ENCODE results near the gene RRAS.
A peak's percentile ranks its signal among the peaks of the same experiment; 100 is the strongest.

The RRAS gene

DNA sequence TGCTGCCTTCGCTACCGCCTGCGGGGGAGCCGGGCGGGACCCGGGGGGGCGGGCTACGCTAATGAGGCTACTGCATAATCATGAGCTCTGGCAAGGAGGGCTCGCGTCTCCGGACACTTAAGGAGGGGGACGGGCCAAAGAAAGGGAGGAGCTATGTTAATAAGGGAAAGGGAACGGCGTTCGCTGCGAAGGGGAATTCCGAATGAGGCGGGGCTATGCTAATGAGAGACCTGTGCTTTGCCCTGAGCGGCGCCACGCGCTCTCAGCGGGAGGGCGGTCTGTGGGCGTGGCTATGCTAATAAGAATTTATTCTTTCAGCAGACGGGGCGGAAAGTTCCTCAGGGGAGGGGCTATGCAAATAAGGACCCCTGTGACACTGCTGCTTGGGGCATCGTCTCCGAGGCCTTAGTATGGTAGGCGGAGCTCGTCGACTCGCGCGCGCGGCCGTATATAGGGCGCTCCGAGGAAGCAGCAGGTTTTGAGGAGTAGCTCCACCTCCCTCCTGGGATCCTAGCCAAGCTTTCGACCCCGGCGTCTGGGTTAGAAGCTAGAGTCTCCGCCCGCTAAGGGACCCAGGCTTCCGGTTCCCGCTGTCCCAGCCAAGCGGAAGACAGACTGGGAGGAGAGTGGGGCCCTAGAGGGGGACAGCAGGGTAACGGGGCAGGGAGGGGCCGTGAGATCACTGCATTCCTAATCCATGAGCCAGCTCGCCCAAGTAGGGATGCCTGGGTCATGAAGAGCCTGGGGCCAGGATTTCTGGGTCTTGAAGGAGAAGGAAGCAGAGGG is at the start of gene RRAS:
RRAS (minus strand) TSS at position 31 of the 786 bp plus-strand sequence. CDS start 45 bp downstream, outside the sequence.
- DNase-seq: peak; percentile 100

GRCh38 chr19:49689133-49690078 is 49.5 kb upstream of the RRAS start, which contains the start of gene ADM5:
ADM5 (plus strand) TSS chr19:49689594; CDS start chr19:49689838, 244 bp downstream.
- DNase-seq: no peak

DNA sequence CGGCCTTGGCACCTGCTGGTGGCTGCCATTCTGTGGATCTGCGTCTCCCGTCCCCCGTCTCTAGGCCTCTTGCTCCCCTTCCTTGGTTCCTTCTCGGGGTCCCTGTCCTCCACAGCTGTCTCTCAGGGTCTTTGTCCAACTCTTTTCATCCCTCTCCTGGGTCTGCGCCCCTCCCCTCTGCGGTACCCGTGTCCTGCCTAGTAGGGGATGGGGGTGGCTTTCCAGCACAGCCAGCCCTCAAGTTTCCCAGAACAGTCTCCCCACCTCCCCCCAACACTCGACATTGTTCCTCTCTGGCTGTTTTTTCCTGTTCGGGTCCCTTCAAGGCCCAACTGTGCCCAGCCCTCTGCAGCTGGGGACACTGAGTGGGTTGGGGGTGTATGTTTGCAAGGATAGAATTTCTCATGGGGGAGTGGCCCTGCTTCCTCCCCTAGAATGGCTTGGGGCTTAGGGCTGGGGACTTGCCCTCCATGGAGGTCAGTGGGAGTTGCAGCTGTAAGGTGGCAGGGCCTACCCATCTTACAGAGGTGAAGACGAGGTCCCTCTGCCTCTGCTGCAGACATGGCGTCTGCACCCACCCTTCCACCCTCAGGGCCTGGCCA is 48.7 kb upstream of the RRAS start:
- no peak for DNase-seq

DNA sequence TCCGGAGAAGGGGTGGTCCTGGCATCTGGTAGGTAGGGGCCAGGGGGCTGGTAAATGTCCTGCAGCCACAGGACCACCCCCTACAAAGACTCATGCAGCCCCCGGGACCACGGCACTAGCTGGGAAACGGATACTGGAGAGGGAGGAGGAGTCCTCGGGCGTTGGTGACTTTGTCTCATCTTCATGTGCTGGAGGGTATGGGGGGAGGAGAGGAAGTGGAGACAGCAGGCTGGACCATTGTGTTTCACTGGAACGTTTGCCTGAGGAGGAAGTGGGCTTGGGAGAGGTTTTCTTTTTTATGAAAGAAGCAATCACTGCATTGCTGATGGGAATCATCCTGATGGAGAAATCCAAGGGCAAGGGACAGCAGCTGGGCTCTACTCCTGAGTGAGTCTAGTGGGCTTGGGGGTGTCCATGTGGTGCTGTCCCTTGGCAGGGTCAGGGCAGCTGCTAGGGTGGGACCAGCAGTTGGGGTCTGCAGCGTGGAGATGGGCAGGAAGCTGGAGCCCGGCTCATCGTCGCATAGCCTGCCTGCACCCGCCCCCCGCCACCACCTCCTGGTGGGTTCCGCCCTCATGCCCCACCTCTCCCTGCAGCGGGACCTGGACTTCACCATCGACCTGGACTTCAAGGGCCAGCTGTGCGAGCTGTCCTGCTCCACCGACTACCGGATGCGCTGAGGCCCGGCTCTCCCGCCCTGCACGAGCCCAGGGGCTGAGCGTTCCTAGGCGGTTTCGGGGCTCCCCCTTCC is 47.8 kb upstream of the RRAS start:
- no peak for DNase-seq

DNA sequence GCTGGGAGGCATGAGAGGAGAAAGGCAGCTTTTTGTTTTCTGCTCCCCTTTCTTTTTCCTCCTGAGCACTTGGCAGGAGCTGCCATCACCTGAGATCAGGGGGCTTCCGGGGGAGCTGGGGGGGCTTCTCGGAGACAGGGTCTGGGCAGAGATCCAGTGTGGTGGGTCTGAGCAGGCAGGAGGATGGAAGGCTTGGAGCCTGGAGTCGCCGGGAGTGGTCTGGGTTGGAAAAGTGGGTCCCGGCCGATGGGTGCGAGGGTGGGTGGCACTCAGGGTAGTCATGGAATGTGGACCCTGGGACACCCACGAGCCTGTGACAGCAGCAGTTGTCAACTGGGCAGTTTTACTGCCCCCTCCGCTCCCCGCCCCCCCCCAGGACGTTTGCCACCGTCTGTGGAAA is 47.2 kb upstream of the RRAS start:
- DNase-seq: no peak

- DNase-seq: no peak
Measured at GRCh38 chr19:49686503-49687088, 46.7 kb upstream of the RRAS start.

- DNase-seq: no peak
Measured at GRCh38 chr19:49685845-49686332, 45.9 kb upstream of the RRAS start.

- DNase-seq: no peak
Measured at GRCh38 chr19:49684983-49685553, 45.1 kb upstream of the RRAS start.

GRCh38 chr19:49684251-49684982 is 44.5 kb upstream of the RRAS start:
- DNase-seq: peak; percentile 43

DNA sequence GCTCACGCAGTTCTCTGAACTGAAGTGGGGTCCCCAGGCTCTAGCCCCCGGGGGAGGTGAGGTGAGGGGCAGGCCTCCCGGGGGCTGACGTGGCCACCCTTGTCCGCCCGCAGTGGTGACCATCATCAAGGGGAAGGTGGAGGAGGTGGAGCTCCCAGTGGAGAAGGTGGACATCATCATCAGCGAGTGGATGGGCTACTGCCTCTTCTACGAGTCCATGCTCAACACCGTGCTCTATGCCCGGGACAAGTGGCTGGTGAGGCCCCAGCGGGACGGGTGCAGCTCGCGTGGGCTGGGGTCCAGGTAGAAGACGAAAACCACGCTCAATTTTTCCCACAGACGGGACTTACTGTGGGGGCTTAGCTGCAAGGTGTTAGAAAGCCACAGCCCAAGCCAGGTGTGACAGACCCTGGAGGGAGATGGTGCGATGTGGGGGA is 43.9 kb upstream of the RRAS start:
- DNase-seq: no peak

- DNase-seq: no peak
Measured at GRCh38 chr19:49682274-49682673, 42.3 kb upstream of the RRAS start.

DNA sequence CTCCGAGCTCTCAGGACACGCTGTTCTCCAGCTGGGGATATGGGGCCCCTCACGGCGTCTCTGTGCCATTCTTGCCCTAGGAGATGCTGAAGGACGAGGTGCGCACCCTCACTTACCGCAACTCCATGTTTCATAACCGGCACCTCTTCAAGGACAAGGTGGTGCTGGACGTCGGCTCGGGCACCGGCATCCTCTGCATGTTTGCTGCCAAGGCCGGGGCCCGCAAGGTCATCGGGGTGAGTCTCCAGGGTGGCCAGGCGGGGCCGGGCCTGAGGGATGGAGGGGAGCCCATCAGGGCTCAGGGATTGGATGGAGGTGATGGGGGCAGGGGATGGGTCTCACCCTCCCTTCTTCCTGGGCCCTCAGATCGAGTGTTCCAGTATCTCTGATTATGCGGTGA is 41.9 kb upstream of the RRAS start:
- DNase-seq: no peak

GRCh38 chr19:49680421-49681351 is 40.7 kb upstream of the RRAS start:
- peak; percentile 89 for DNase-seq

DNA sequence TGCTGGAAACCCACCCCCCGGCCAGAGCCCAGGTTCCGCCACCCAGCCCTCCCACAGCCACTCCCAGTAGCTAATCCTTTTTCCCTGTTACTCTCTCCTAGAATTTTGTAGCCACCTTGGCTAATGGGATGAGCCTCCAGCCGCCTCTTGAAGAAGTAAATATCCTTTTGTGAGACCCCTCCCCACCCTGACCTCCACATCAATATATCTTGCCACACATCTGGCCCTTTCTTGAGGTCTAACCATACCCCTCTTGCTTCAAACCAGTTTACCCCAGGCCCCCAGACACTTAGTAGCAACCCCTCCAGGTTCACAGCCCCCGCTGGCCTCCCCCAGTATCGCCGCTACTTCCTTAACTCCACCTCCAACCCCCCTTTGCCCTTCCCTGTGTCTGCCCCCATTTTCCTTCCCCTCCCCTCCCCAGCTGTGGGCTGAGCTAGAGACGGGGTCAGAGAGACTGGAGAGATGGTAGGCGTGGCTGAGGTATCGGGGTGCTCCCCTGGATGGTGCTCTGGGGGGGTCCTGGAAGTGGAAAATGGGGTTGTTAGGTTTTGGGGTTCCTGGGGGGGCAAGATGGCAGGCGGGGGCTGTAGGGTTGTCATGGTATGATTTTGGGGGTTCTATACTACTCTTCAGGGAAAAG is 39.9 kb upstream of the RRAS start:
- DNase-seq: no peak

DNA sequence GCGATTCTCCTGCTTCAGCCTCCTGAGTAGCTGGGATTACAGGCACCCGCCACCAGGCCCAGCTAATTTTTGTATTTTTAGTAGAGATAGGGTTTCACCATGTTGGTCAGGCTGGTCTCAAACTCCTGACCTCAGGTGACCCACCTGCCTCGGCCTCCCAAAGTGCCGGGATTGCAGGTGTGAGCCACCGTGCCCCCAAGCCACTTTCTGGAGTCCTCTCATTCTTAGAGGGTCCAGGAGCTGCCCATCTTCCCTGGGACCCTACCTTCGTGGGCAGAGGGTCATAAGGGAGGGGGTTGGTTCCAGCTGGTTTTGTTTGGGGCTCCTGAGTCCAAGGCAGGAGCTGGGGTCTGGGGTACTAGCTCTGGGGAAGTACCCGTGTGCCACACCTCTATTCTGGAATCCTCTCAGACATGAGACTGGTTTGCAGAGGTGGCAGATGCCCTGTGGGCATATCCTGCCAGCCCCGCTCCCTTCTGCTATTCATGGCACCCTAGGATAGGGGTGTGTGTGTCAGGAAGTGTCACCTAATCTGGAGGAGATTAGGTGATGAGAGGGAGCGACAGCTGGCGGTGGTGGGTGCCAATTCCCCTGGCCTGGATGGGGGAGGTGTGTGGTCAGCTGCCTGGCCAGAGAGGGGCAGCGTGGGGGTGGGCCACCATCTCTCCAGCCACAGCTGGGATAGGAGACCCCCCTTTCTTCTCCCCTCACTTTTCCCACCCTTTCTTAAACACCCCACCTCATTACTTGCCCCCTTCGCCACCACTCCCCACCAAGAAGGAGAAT is 39.2 kb upstream of the RRAS start:
- no peak for DNase-seq

DNA sequence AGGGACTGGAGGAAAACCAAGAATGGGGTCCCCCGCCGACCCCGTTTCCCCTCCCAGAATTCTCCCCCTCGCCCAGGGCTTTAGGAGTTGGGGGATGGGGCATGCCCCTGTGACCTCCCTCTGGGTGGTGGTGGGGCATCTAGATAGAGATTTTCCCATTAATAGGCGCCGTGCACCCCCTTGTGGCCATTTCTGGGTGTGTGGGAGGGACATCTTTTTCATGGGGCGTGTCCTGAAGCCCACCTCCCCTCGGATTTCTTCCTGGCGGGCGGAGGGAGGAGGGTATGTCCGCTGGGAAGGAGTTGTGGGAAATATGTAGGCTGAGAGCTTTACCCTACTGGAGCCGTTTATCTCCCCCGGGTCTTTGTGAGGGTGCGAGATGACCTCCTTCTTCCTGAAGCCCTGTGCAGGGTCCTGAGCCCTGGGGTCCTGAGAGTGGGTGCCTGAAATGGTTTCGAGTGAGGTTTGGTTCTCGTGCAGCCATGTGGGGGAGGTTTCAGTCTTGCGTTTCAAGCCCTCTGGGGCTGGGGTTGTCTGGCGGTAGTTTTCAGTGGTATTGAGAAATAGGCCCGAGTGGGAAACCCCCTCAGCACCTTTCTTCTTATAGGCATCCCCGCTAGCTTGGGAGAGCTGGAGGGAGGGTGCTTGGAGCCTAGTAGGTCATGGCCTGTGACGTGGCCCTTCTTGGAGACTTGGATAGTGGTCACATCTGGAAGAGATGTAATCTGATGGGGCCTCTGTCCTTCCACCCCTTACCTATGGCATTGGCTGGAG is 38.1 kb upstream of the RRAS start:
- DNase-seq: peak; percentile 86

GRCh38 chr19:49677231-49677900 is 37.4 kb upstream of the RRAS start, which contains the start of gene PRMT1:
PRMT1 (plus strand) TSS chr19:49677271; CDS start chr19:49677281, 10 bp downstream.
- DNase-seq: peak; percentile 63
